ACHN (cell line): ENCODE results near the gene LDB3.

ENCODE experiments used
- DNase-seq: peaks from one replicate; pipeline ENCODE4 v3.0.0-alpha.2; 2015
- in situ Hi-C: cut with HindIII; loops from 2 replicates; pipeline ENCODE4 v1.10.0; 2017; ENCODE audit warnings: low sequenced_read_pairs, low pct_ligation_motif_present, low pct_unique_long_range_greater_than_20kb

The LDB3 gene

GRCh38 chr10:86678999-86679792, 10.9 kb downstream of the LDB3 start:
- DNase-seq: no peak
- in situ Hi-C loops: no loop called here

- DNase-seq: no peak
- in situ Hi-C loops: no loop called here
These were observed 12.7 kb downstream of the LDB3 start for GRCh38 chr10:86681047-86681446.

- in situ Hi-C loops: no loop called here
- DNase-seq: no peak
These were observed 13.5 kb downstream of the LDB3 start for GRCh38 chr10:86681722-86682386.

GRCh38 chr10:86682675-86683074, 14.4 kb downstream of the LDB3 start:
- in situ Hi-C loops: no loop called here
- no peak for DNase-seq

- peak; percentile 11 for DNase-seq
- in situ Hi-C loops: no loop called here
These were observed 16.2 kb downstream of the LDB3 start for GRCh38 chr10:86684331-86685097.

GRCh38 chr10:86685416-86685815, 17.1 kb downstream of the LDB3 start:
- no peak for DNase-seq
- in situ Hi-C loops: no loop called here

- in situ Hi-C loops: no loop called here
- DNase-seq: no peak
These were observed 17.8 kb downstream of the LDB3 start for GRCh38 chr10:86685893-86686632.

GRCh38 chr10:86686972-86687371, 18.7 kb downstream of the LDB3 start:
- in situ Hi-C loops: no loop called here
- no peak for DNase-seq

GRCh38 chr10:86687750-86688149, 19.4 kb downstream of the LDB3 start:
- in situ Hi-C loops: no loop called here
- peak; percentile 20 for DNase-seq

GRCh38 chr10:86688398-86688921, 20.1 kb downstream of the LDB3 start:
- in situ Hi-C loops: no loop called here
- peak; percentile 71 for DNase-seq

GRCh38 chr10:86689146-86689545, 20.8 kb downstream of the LDB3 start:
- no peak for DNase-seq
- in situ Hi-C loops: no loop called here

- in situ Hi-C loops: no loop called here
- no peak for DNase-seq
These were observed 21.9 kb downstream of the LDB3 start for GRCh38 chr10:86690231-86690630.

- in situ Hi-C loops: no loop called here
- no peak for DNase-seq
These were observed 22.4 kb downstream of the LDB3 start for GRCh38 chr10:86690657-86691084.

GRCh38 chr10:86691333-86692022, 23.2 kb downstream of the LDB3 start:
- in situ Hi-C loops: no loop called here
- no peak for DNase-seq

- DNase-seq: no peak
- in situ Hi-C loops: no loop called here
These were observed 23.8 kb downstream of the LDB3 start for GRCh38 chr10:86692023-86692514.

GRCh38 chr10:86692664-86693063, 24.4 kb downstream of the LDB3 start:
- DNase-seq: no peak
- in situ Hi-C loops: no loop called here

- no peak for DNase-seq
- in situ Hi-C loops: no loop called here
These were observed 25.0 kb downstream of the LDB3 start for GRCh38 chr10:86693275-86693674.
